H1 (cell line): ENCODE measurements around the gene MESD. TPM values are rescaled to one million over a fixed set of nuclear protein-coding genes. Genes with fewer than 3 reads are reported as not detected.

Experiments
- CTCF ChIA-PET: fragments of 300-600 bp; sonication (Branson Sonifier 250); formaldehyde crosslinking; loops from one replicate; lab custom pipeline; 2021; ENCODE audit not compliant: partially characterized antibody; lab: Charles Lee
- POLR2A ChIA-PET: fragments of 300-600 bp; sonication (Branson Sonifier 250); formaldehyde crosslinking; loops from one replicate; lab custom pipeline; 2021; ENCODE audit warnings: inconsistent platforms; ENCODE audit not compliant: partially characterized antibody; lab: Charles Lee
- DNase-seq, 2 experiments: peaks; one replicate each; pipeline versions ENCODE4 v3.0.0 to v3.0.0-alpha.2; 2010 to 2022; ENCODE audit warnings: low spot score in 2 of 2, low read depth in 1 of 2, mixed read lengths in 1 of 2
- FAIRE-seq: peaks from 2 replicates; lab custom pipeline; 2011; peaks lifted over from hg19 to GRCh38; lab: Jason Lieb, UNC
- H2AFZ ChIP-seq: 2 replicates; pipeline ENCODE4 v1.8.1; 2012; ENCODE audit warnings: low read length, inconsistent platforms
- H2AK5ac ChIP-seq: 2 replicates; pipeline ENCODE4 v1.6.1; 2013; ENCODE audit warnings: low read depth, low read length
- H2BK120ac ChIP-seq: replicated peaks from 2 replicates; pipeline ENCODE3; 2013; ENCODE audit warnings: low read depth, low read length, inconsistent platforms
- H2BK12ac ChIP-seq: 2 replicates; pipeline ENCODE4 v1.6.1; 2013; ENCODE audit warnings: low read depth, low read length
- H2BK15ac ChIP-seq: 2 replicates; pipeline ENCODE4 v1.6.1; 2013; ENCODE audit warnings: low read length
- H2BK20ac ChIP-seq: 2 replicates; pipeline ENCODE4 v1.6.1; 2013; ENCODE audit warnings: low read length
- H2BK5ac ChIP-seq: 2 replicates; pipeline ENCODE4 v1.6.1; 2013; ENCODE audit warnings: low read depth, low read length
- H3K14ac ChIP-seq: 2 replicates; pipeline ENCODE4 v1.6.1; 2013; ENCODE audit warnings: inconsistent platforms; ENCODE audit not compliant: insufficient read length
- H3K18ac ChIP-seq: 2 replicates; pipeline ENCODE4 v1.6.1; 2013; ENCODE audit warnings: low read length; ENCODE audit errors: extremely low read depth
- H3K23ac ChIP-seq: 2 replicates; pipeline ENCODE4 v1.6.1; 2013; ENCODE audit warnings: inconsistent platforms; ENCODE audit not compliant: insufficient read length
- H3K23me2 ChIP-seq: 2 replicates; pipeline ENCODE4 v1.6.1; 2013; ENCODE audit warnings: low read depth, low read length
- H3K27ac ChIP-seq: 2 replicates; pipeline ENCODE4 v1.6.1; 2011; ENCODE audit warnings: low read depth, low read length, inconsistent platforms
- H3K27me3 ChIP-seq, 4 experiments: replicated peaks in 1 of 4; 1 replicate in 1 of 4; 2 replicates in 3 of 4; pipeline versions ENCODE4 v1.6.1 to v1.8.1; 2011 to 2013; ENCODE audit warnings: low read length in 3 of 4, mild to moderate bottlenecking in 3 of 4, inconsistent platforms in 2 of 4, mixed read lengths in 2 of 4, moderate library complexity in 1 of 4; ENCODE audit not compliant: control insufficient read depth in 3 of 4, insufficient read depth in 3 of 4; ENCODE audit errors: extremely low read depth in 1 of 4
- H3K36me3 ChIP-seq, 4 experiments: 2 replicates each; pipeline versions ENCODE4 v1.6.1 to v1.8.1; 2011 to 2013; ENCODE audit warnings: mild to moderate bottlenecking in 4 of 4, low read length in 3 of 4, moderate library complexity in 2 of 4, control low read depth in 1 of 4, inconsistent platforms in 1 of 4; ENCODE audit not compliant: insufficient read depth in 4 of 4, control insufficient read depth in 2 of 4
- H3K4ac ChIP-seq: replicated peaks from 2 replicates; pipeline ENCODE3; 2013; ENCODE audit warnings: low read length, low read depth, mixed read lengths, inconsistent platforms; ENCODE audit not compliant: insufficient read length
- H3K4me1 ChIP-seq, 4 experiments: replicated peaks in 1 of 4; 1 replicate in 1 of 4; 2 replicates in 3 of 4; pipeline versions ENCODE4 v1.6.1 to v1.8.1; 2011 to 2013; ENCODE audit warnings: low read length in 3 of 4, inconsistent platforms in 2 of 4, mixed read lengths in 1 of 4; ENCODE audit not compliant: insufficient read depth in 4 of 4, control insufficient read depth in 3 of 4
- H3K4me2 ChIP-seq, 2 experiments: 2 replicates each; pipeline versions ENCODE4 v1.6.1 to v1.8.1; 2011 to 2013; ENCODE audit warnings: low read depth in 2 of 2, low read length in 2 of 2, control low read depth in 1 of 2, inconsistent platforms in 1 of 2, mild to moderate bottlenecking in 1 of 2; ENCODE audit not compliant: insufficient read depth in 1 of 2
- H3K4me3 ChIP-seq, 4 experiments: fragments of 200-600, 300-600 bp in 1 of 4; sonication (generic), shearing (Covaris generic), sonication (Bioruptor Twin) in 1 of 4; 2 replicates each; pipeline versions ENCODE4 v1.5.1 to v1.8.1; 2011 to 2016; ENCODE audit warnings: low read length in 4 of 4, low read depth in 3 of 4, control low read depth in 2 of 4, inconsistent platforms in 2 of 4, mild to moderate bottlenecking in 2 of 4, mixed read lengths in 1 of 4, moderate library complexity in 1 of 4; ENCODE audit not compliant: insufficient read depth in 2 of 4; ENCODE audit errors: extremely low read depth in 1 of 4
- H3K56ac ChIP-seq: replicated peaks from 2 replicates; pipeline ENCODE3; 2013; ENCODE audit warnings: low read depth, mild to moderate bottlenecking, mixed read lengths, low read length, inconsistent platforms; ENCODE audit not compliant: insufficient read length
- H3K79me1 ChIP-seq: 2 replicates; pipeline ENCODE4 v1.6.1; 2013; ENCODE audit warnings: low read depth, low read length, control low read depth
- H3K79me2 ChIP-seq, 2 experiments: 2 replicates each; pipeline versions ENCODE4 v1.6.1 to v1.8.1; 2012 to 2013; ENCODE audit warnings: low read length in 2 of 2, mild to moderate bottlenecking in 2 of 2, inconsistent platforms in 1 of 2; ENCODE audit not compliant: insufficient read depth in 2 of 2, control insufficient read depth in 1 of 2
- H3K9ac ChIP-seq, 4 experiments: replicated peaks in 1 of 4; 1 replicate in 1 of 4; 2 replicates in 3 of 4; pipeline versions ENCODE4 v1.6.1 to v1.8.1; 2011 to 2013; ENCODE audit warnings: low read depth in 3 of 4, low read length in 3 of 4, control low read depth in 2 of 4, mild to moderate bottlenecking in 2 of 4, moderate library complexity in 2 of 4, inconsistent platforms in 1 of 4; ENCODE audit errors: extremely low read depth in 1 of 4
- H3K9me3 ChIP-seq, 2 experiments: 2 replicates each; pipeline versions ENCODE4 v1.6.1 to v1.8.1; 2012 to 2013; ENCODE audit warnings: mild to moderate bottlenecking in 2 of 2, moderate library complexity in 2 of 2, control low read depth in 1 of 2, inconsistent platforms in 1 of 2, low read depth in 1 of 2, low read length in 1 of 2, mixed read lengths in 1 of 2; ENCODE audit not compliant: insufficient read depth in 2 of 2
- H4K20me1 ChIP-seq, 2 experiments: replicated peaks in 1 of 2; 2 replicates each; pipeline versions ENCODE3 to v1.8.1; 2011 to 2013; ENCODE audit warnings: inconsistent platforms in 2 of 2, low read length in 2 of 2, mild to moderate bottlenecking in 1 of 2; ENCODE audit not compliant: insufficient read depth in 2 of 2, control insufficient read depth in 1 of 2
- H4K5ac ChIP-seq: 2 replicates; pipeline ENCODE4 v1.6.1; 2013; ENCODE audit warnings: low read length, low read depth, mixed read lengths, inconsistent platforms; ENCODE audit not compliant: insufficient read length
- H4K8ac ChIP-seq: 2 replicates; pipeline ENCODE4 v1.8.0; 2013; ENCODE audit warnings: mild to moderate bottlenecking, moderate library complexity, low read length, inconsistent platforms; ENCODE audit not compliant: insufficient read depth; ENCODE audit errors: extremely low read depth
- H4K91ac ChIP-seq: replicated peaks from 2 replicates; pipeline ENCODE3; 2013; ENCODE audit warnings: low read length, mixed read lengths, inconsistent platforms; ENCODE audit not compliant: insufficient read length
- ATF2 ChIP-seq: IDR thresholded peaks from 2 replicates; pipeline ENCODE4 v1.6.1; 2012; ENCODE audit warnings: low read length, inconsistent platforms
- CHD2 ChIP-seq: IDR thresholded peaks from 2 replicates; pipeline ENCODE4 v1.6.1; 2012; ENCODE audit warnings: low read length, improper control_type of control experiment
- CTBP2 ChIP-seq: IDR thresholded peaks from 2 replicates; pipeline ENCODE4 v1.7.0; 2011; ENCODE audit warnings: borderline replicate concordance, mild to moderate bottlenecking, moderate library complexity, mixed read lengths, low read length; ENCODE audit not compliant: insufficient read depth, insufficient read length
- EGR1 ChIP-seq: IDR thresholded peaks from 2 replicates; pipeline ENCODE4 v1.6.1; 2011; ENCODE audit warnings: low read depth, low read length, borderline replicate concordance
- KDM1A ChIP-seq: fragments of 200-600, 300-600 bp; sonication (generic); IDR thresholded peaks from 2 replicates; pipeline ENCODE4 v1.7.1; 2016; ENCODE audit warnings: mild to moderate bottlenecking, low read length, borderline replicate concordance
- MAX ChIP-seq: IDR thresholded peaks from 2 replicates; pipeline ENCODE4 v1.6.1; 2012; ENCODE audit warnings: inconsistent platforms
- SIN3A ChIP-seq, 2 experiments: IDR thresholded peaks in 1 of 2; conservative IDR thresholded peaks in 1 of 2; 2 replicates each; pipeline ENCODE4 v1.6.1; 2011 to 2012; ENCODE audit warnings: low read length in 2 of 2, improper control_type of control experiment in 1 of 2, low read depth in 1 of 2, mild to moderate bottlenecking in 1 of 2
- TAF7 ChIP-seq: optimal IDR thresholded peaks from 2 replicates; pipeline ENCODE3; 2011; ENCODE audit warnings: low read depth, mild to moderate bottlenecking, inconsistent platforms, low read length, moderate library complexity, borderline replicate concordance
- ZNF274 ChIP-seq: IDR thresholded peaks from 2 replicates; pipeline ENCODE4 v1.7.0; 2012; ENCODE audit warnings: low read length, borderline replicate concordance; ENCODE audit errors: extremely low read depth
- WGBS, 2 experiments: shearing (Covaris generic) in 1 of 2; methylation state at CpG; one replicate each; pipeline versions ENCODE4 v1.1.6 to v1.1.7; 2013 to 2015; ENCODE audit warnings: low lambda C conversion rate in 2 of 2, mixed read lengths in 2 of 2, inconsistent platforms in 1 of 2, low coverage in 1 of 2, missing lambda C conversion rate in 1 of 2; ENCODE audit not compliant: insufficient replicate concordance in 2 of 2, insufficient coverage in 1 of 2, insufficient read length in 1 of 2; ENCODE audit errors: extremely low coverage in 1 of 2, missing lambda C conversion rate in 1 of 2; 5-methylcytosine and 5-hydroxymethylcytosine counted together
- polyA plus RNA-seq, 7 experiments: library from polyadenylated mRNA; depleted of rRNA in 3 of 7; stranded (reverse) in 5 of 7; unstranded in 2 of 7; fragments of >200 nt in 5 of 7; fragments of 200-250 nt in 2 of 7; gene quantifications; 1 replicate in 5 of 7; 2 replicates in 1 of 7; 4 replicates in 1 of 7; pipeline versions ENCODE4 v1.2.1 to v1.2.3, GENCODE V29; 2011 to 2013; ENCODE audit warnings: missing spikeins in 2 of 7, mixed read lengths in 2 of 7
- total RNA-seq: library from RNA; stranded (reverse); fragmentation: NEBNext Ultra II Directional; extraction: Animal tissue kit (Norgen Biotek cat#: 25700); gene quantifications from 2 replicates; pipeline ENCODE4 v1.2.1, GENCODE V29; 2021

Gene MESD
- total and polyA plus RNA-seq, 2 of the 8 experiments (the other 6 are each of a cell fraction or from before 2014, with no cell fraction given): 11.0 to 28.3 TPM

GRCh38 chr15:80958818-80959495 is 30.7 kb downstream of the MESD start:
- H2BK15ac ChIP-seq: no peak overlapping the region
- H3K4me2 ChIP-seq: no peak overlapping the region
- H2BK120ac ChIP-seq: no peak overlapping the region
- H2AK5ac ChIP-seq: no peak overlapping the region; the same call in 1 of the 2 replicates
- peaks cover 0 to 5% (median 0%) of the 10 kb centered on the region in 4 experiments; a peak in 1 of 8 replicates for H3K36me3 ChIP-seq
- peak overlapping the region; percentile 48; the same call in 1 of the 2 replicates for H4K8ac ChIP-seq
- peaks cover 0 to 11% (median 7%) of the 10 kb centered on the region in 4 experiments; a peak in 5 of 7 replicates for H3K4me1 ChIP-seq
- H3K27me3 ChIP-seq: no peaks in the 10 kb centered on the region
- H3K79me1 ChIP-seq: no peaks in the 10 kb centered on the region; the same call in 1 of the 2 replicates
- H4K20me1 ChIP-seq: peaks cover 0 to 1% of the 10 kb centered on the region in 2 experiments
- no peak overlapping the region for H2BK20ac ChIP-seq
- H3K14ac ChIP-seq: no peak overlapping the region
- DNase-seq: no peak
- FAIRE-seq: no peak
- H2BK12ac ChIP-seq: no peak overlapping the region
- ChIA-PET CTCF (interaction anchor here (0.9 to 9.0 kb wide), 5 partner anchors 11 to 47 kb away, joined by 3 to 71 read pairs (median 4); no protein-coding TSS in a partner anchor), POLR2A (no interaction called here)
- no peak overlapping the region for H2BK5ac ChIP-seq
- no peaks in the 10 kb centered on the region for H3K79me2 ChIP-seq
- H3K56ac ChIP-seq: no peak overlapping the region
- H3K23ac ChIP-seq: no peak overlapping the region
- H4K91ac ChIP-seq: no peak overlapping the region
- H3K27ac ChIP-seq: no peak overlapping the region
- no peak overlapping the region for H4K5ac ChIP-seq
- no peaks in the 10 kb centered on the region for H3K23me2 ChIP-seq
- no peaks in the 10 kb centered on the region for H3K9me3 ChIP-seq
- H3K4ac ChIP-seq: no peak overlapping the region
- WGBS, 2 experiments: 91% methylated on average over 9 of the region's 9 CpGs; no CpG with 5 or more reads in 1 of the 2 experiments
- no peak overlapping the region for H3K4me3 ChIP-seq
- H2AFZ ChIP-seq: no peak overlapping the region
- H3K9ac ChIP-seq: no peak overlapping the region
- no peak overlapping the region for H3K18ac ChIP-seq
- TF ChIP-seq KDM1A (no peak), EGR1 (no peak), MAX (no peak), TAF7 (no peak), CTBP2 (no peak), SIN3A (conservative IDR thresholded peaks at IDR 0.05 in 1 of 2, IDR thresholded peaks at IDR 0.05 in 1 of 2; ENCODE audit: low read depth in 1 of 2, low read length in 2 of 2) (no peak), ATF2 (no peak), ZNF274 (no peak), CHD2 (no peak)
